ENCODE measurements around the gene PKN3. TPM values are rescaled to one million over a fixed set of nuclear protein-coding genes. Genes with fewer than 3 reads are reported as not detected.
A peak's percentile ranks its signal among the peaks of the same experiment; 100 is the strongest.
"Not testable (repeated sequence)": the region's sequence is repeated elsewhere in the genome, so short reads cannot be mapped to it uniquely, and the experiment has no call there.

PKN3 gene
- total RNA-seq (2014; rRNA removed; shearing (Covaris generic)) = 17.9 and 18.7 TPM in 2 replicates

GRCh38 chr9:128702445-128702948 lies at the start of gene PKN3:
TSS of gene PKN3 (plus strand) at chr9:128702503. CDS start at chr9:128702916, 413 bp downstream.
- DNase-seq (ENCODE audit: low spot score) = peak; percentile 88

DNA sequence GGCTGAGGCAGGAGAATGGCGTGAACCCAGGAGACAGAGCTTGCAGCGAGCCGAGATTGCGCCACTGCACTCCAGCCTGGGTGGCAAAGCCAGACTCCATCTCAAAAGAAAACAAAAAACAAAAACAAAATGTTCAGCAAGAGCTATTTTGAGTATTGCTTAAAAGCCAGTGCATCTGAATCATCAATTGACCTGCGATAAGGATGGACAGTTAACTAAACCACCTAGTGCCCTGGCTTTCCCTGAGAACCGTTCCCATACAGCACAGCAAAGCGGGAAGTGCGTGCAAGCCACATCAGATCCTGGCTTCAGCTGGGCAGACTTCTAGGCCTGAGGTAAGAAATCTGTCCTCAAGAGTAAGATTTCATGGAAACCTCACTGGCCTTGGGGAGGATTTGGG lies 48.4 kb upstream of the PKN3 start:
- DNase-seq (ENCODE audit: low spot score) = no peak

- no peak for DNase-seq (ENCODE audit: low spot score)
These were observed 47.8 kb upstream of the PKN3 start for GRCh38 chr9:128654481-128654880.

- DNase-seq (ENCODE audit: low spot score) = peak; percentile 94
These were observed 45.6 kb upstream of the PKN3 start, which contains the start of gene DYNC2I2 for GRCh38 chr9:128656416-128657343. TSS of gene DYNC2I2 (minus strand) at chr9:128656847. CDS start at chr9:128656726, 121 bp downstream.

GRCh38 chr9:128657344-128657704 lies 45.0 kb upstream of the PKN3 start:
- DNase-seq (ENCODE audit: low spot score) = no peak

DNA sequence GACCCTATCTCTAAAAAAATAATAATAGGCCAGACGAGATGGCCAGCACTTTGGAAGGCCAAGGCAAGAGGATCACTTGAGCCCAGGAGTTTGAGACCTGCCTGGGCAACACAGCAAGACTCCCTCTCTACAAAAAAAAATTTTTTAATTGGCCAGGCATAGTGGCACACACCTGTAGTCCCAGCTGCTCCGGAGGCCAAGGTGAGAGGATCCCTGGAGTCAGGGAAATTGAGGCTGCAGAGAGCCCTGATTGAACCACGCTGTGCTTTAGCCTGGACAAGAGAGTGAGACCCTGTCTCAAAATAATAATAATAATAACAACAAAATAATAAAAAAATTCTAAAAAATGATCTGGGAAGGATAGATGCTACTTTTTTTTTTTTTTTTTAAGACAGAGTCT lies 44.5 kb upstream of the PKN3 start:
- DNase-seq (ENCODE audit: low spot score) = no peak

- not testable (repeated sequence) for DNase-seq (ENCODE audit: low spot score)
These were observed 35.8 kb upstream of the PKN3 start for GRCh38 chr9:128666481-128666941.

DNA sequence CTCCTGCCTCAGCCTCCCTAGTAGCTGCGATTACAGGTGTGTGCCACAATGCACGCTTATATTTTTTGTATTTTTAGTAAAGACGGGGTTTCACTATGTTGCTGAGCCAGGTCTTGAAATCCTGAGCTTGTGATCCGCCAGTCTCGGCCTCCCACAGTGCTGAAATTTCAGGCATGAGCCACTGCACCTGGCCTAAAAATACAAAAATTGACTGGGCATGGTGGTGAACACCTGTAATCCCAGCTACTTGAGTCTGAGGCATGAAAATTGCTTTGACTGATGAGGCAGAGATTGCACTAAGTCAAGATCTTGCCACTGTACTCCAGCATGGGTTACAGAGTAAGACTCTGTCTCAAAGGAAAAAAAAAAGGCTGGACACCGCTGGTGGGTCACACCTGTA lies 32.5 kb upstream of the PKN3 start:
- no peak for DNase-seq (ENCODE audit: low spot score)

GRCh38 chr9:128675382-128675781 lies 26.9 kb upstream of the PKN3 start:
- no peak for DNase-seq (ENCODE audit: low spot score)

DNA sequence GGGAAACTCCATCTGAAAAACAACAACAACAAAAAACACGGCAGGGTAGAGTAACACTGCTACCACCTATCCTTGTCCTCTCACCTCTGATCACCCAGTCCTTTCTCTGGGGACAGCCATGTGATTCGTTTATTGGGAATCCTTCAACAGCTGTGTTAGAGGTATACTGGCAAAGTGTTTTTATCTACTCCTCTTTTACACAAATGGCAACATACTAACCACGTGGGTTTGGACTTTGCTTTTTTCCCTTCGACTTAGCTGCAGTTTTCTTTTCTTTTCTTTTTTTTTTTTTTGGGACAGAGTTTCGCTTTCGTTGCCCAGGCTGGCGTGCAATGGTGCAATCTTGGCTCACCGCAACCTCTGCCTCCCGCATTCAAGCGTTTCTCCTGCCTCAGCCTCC lies 24.5 kb upstream of the PKN3 start:
- DNase-seq (ENCODE audit: low spot score) = no peak

GRCh38 chr9:128683340-128684064 lies 18.8 kb upstream of the PKN3 start:
- DNase-seq (ENCODE audit: low spot score) = peak; percentile 72

- no peak for DNase-seq (ENCODE audit: low spot score)
These were observed 18.3 kb upstream of the PKN3 start for GRCh38 chr9:128684065-128684324.

- DNase-seq (ENCODE audit: low spot score) = peak; percentile 92
These were observed 17.7 kb upstream of the PKN3 start for GRCh38 chr9:128684325-128685199.

DNA sequence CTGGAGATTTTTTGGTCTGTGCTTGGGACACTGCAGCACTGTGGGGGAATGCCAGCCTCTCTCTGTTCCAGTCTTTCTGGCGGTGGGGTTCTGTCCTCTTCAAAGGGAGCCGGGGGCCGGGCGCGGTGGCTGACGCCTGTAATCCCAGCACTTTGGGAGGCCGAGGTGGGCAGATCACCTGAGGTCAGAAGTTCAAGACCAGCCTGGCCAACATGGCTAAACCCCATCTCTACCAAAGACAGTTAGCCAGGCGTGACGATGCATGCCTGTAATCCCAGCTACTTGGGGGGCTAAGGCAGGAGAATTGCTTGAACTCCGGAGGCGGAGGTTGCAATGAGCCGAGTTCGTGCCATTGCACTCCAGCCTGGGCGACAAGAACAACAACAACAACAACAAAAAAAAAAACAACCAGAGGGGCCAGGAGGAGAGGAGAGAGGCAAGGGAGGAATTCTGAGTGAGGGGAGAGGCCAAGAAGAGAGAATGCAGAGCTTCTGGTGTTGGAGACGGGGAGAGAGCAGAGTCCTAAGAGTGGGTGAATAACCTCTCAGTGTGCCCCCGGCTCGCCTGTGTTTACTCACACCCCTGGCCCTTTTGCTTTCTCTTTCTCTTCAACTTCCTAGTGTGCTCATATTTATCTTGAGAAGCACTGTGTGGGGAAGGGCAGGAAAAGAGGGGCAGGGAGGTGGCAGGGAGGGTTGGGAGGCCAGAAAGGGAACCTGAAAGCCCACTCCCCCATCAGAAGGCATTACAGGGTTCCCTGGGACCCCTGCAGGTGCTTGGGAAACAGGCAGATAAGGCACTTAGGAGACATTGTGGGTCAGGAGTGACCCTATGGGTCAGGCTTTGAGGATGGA lies 16.4 kb upstream of the PKN3 start:
- no peak for DNase-seq (ENCODE audit: low spot score)

GRCh38 chr9:128687453-128687852 lies 14.8 kb upstream of the PKN3 start:
- DNase-seq (ENCODE audit: low spot score) = no peak

DNA sequence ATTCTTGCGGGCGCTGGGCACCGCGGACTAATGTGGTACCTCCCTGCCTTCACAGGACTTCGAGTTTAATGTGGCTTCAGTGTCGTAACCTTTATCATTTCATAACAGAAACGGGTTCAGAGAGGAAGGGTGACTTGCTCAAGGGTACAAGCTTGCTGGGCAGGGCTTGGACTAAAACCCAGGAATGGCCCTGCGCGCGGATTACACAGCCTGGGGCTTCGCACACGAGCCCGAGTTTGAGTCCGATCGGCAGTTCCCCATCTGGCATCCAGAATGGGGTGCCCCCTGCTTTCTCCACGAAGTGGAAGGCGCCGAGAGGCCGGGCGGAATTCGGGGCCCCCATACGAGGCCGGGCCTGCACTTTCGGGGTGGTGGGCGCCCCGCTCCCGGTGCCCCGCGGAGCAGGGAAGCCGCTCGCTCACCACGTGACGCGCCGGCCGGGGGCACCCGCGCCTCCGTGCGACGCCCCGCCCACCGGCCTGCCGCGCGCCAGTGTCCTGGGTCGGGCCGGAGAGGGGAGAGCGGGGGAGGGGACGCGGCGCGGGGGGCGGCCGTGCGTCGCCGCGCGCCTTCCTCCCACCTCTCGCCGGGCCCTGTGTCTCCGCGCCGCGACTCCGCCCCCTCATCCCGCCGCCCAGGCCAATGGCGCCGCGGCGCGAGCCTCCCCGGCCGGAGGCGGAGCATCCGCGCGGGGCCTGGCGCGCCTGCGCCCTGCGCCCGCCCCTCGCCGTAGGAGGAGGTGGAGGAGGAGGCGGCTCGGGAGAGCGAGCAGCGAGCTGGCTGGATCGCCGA lies 13.6 kb upstream of the PKN3 start, which contains the start of gene SET:
TSS of gene SET (plus strand) at position 722 of the 792 bp plus-strand sequence. CDS start 361 bp downstream, outside the sequence.
- peak; percentile 91 for DNase-seq (ENCODE audit: low spot score)

GRCh38 chr9:128689293-128689774 lies 13.0 kb upstream of the PKN3 start:
- no peak for DNase-seq (ENCODE audit: low spot score)

GRCh38 chr9:128689820-128690683 lies 12.3 kb upstream of the PKN3 start:
- DNase-seq (ENCODE audit: low spot score) = peak; percentile 19

DNA sequence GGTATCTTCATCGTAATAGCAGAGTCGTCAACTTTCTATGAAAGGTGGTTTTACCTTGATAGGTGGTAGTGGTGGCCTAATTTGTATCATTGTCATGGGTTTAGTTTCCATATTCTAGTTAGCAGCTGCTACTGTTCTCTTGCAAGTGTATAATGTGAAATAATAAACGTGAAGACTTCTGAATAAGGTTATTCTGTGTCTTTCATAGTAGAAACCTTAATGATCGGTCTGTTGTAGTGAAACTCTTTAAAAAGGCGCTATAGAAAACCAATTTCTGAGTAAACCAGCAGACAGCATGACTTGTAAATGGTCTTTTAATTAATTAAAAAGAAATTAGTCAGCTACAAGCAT lies 11.6 kb upstream of the PKN3 start:
- no peak for DNase-seq (ENCODE audit: low spot score)

Data from HT-29 (cell line).